HepG2 (cell line): ENCODE results near the gene TSC22D3.

Experiments used
- ETV6 ChIP-seq: sonication (generic); formaldehyde crosslinking; conservative IDR thresholded peaks from 2 replicates; pipeline ENCODE4 v1.4.0; 2020; ENCODE audit warnings: missing genetic modification reagents
- HMG20B ChIP-seq: conservative IDR thresholded peaks from 2 replicates; pipeline ENCODE4 v1.6.1; 2016; ENCODE audit warnings: missing genetic modification reagents, missing compliant biosample characterization
- RBM39 ChIP-seq: fragments of 200-400 bp; formaldehyde crosslinking; IDR thresholded peaks from one replicate; pipeline ENCODE4 v1.6.1; 2018; ENCODE audit warnings: antibody characterized with exemption, mild to moderate bottlenecking, low read depth, low read length; ENCODE audit not compliant: poor library complexity, severe bottlenecking
- ZNF644 ChIP-seq: IDR thresholded peaks from 2 replicates; pipeline ENCODE4 v1.6.1; 2016; ENCODE audit warnings: low read depth
- ZNF670 ChIP-seq: sonication (generic); formaldehyde crosslinking; IDR thresholded peaks from 2 replicates; pipeline ENCODE4 v1.8.0; 2022; ENCODE audit warnings: mild to moderate bottlenecking, missing genetic modification reagents, borderline replicate concordance

DNA sequence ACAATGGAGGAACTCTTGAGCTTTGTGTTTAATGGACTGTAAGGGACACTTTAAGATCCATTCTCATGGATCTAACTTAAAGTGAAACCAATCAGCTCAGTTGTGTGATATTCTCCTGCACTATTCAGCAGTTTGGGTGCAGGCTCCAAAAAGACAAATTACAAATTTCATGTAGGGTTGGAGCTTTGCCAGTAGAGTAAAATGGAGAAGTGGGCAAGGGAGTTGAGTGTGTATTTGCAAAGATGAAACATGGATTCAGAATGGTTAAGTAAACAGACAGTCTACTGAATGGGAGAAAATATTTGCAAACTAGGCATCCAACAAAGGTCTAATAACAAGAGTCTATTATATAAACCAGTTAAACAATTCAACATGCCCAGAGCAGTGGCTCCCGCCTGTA is 28.8 kb upstream of the TSC22D3 start:
- TF ChIP-seq HMG20B (CRISPR knock-in tag) (no peak), RBM39 (no peak), ZNF644 (CRISPR knock-in tag) (no peak), ETV6 (CRISPR knock-in tag) (no peak), ZNF670 (no peak)
